Measurements from ENCODE around the gene FRYL. TPM values are rescaled to one million over a fixed set of nuclear protein-coding genes. Genes with fewer than 3 reads are reported as not detected.

Gene FRYL
- total RNA-seq, 6 experiments from 2014 or later = 15.9 to 27.2 (median 23.3) TPM

DNA sequence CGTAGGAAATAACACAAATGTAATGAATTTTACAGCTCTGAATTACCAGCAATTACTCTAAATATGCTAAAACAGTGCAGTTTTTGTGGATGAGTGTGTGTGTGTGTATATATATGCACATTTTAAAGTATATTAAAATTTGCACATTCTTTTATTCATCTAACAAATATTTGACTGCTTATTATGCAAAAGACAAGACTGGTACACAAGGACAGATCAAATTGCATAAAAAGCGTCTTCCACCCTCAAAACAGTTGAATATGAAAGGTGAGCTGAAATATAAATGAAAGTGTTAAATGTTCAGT, 276.1 kb downstream of the FRYL start:
- no peak for TF ChIP-seq POLR2A (IDR thresholded peaks at IDR 0.05)
- TF ChIP-seq, protein P1, sequence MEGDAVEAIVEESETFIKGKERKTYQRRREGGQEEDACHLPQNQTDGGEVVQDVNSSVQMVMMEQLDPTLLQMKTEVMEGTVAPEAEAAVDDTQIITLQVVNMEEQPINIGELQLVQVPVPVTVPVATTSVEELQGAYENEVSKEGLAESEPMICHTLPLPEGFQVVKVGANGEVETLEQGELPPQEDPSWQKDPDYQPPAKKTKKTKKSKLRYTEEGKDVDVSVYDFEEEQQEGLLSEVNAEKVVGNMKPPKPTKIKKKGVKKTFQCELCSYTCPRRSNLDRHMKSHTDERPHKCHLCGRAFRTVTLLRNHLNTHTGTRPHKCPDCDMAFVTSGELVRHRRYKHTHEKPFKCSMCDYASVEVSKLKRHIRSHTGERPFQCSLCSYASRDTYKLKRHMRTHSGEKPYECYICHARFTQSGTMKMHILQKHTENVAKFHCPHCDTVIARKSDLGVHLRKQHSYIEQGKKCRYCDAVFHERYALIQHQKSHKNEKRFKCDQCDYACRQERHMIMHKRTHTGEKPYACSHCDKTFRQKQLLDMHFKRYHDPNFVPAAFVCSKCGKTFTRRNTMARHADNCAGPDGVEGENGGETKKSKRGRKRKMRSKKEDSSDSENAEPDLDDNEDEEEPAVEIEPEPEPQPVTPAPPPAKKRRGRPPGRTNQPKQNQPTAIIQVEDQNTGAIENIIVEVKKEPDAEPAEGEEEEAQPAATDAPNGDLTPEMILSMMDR (IDR thresholded peaks at IDR 0.05) = no peak
- intact Hi-C loops (cut with DNase I) = no loop called here
- H3K27ac ChIP-seq = no peak overlapping the region
- ATAC-seq = no peak
- DNase-seq = no peak
- 97% methylated on average over 2 of the region's 2 CpGs for WGBS (ENCODE audit: insufficient coverage, low coverage, low lambda C conversion rate, missing lambda C conversion rate)
- peaks cover 0 to 20% (median 4%) of the 10 kb centered on the region in 4 donors for H3K36me3 ChIP-seq
- no peak overlapping the region for H3K4me3 ChIP-seq
- no peaks in the 10 kb centered on the region for H3K9me3 ChIP-seq
- peaks cover 0 to 5% (median 0%) of the 10 kb centered on the region in 4 donors for H3K4me1 ChIP-seq
- H3K27me3 ChIP-seq = no peaks in the 10 kb centered on the region

DNA sequence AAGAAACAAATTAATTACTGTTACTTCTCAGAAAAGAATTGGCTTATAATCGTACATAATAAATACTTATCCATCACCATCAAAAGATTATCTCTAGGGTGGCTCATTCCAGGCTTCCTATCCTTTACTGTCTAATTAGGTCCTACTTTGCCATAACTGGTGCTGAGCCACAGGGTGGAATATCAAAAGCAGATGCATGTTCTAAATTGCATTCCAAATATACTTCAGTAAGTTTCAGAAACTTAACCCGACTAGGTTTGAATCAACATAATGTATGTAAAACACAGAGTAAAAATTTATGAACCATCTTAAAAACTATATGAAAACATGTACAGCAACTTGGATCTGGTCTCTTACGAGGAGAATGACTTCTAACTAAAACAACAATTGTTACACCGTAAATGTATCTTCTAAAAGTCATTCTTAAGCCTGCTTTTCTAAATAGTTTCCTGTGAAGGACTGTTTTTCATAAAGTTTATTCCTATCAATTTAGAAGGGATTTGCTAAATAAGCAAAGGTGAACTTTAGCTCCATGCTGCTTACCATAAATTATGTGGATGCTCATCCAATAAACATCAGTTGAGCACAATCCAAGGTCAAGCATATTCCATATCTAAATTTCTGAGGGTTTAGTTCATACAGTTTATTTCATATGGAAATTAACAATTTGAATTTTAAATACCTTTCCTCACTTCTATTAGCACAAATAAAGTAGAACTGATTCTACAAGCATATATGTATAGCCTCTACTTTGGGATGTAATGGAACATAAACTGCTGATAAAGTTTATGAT, 276.6 kb downstream of the FRYL start:
- H3K9me3 ChIP-seq = no peaks in the 10 kb centered on the region
- peaks cover 0 to 5% (median 0%) of the 10 kb centered on the region in 4 donors for H3K4me1 ChIP-seq
- 68% methylated on average over 4 of the region's 4 CpGs for WGBS (ENCODE audit: insufficient coverage, low coverage, low lambda C conversion rate, missing lambda C conversion rate)
- intact Hi-C loops (cut with DNase I) = no loop called here
- ATAC-seq (no peak), DNase-seq (no peak)
- H3K36me3 ChIP-seq = peaks cover 0 to 25% (median 7%) of the 10 kb centered on the region in 4 donors
- no peak overlapping the region for H3K27ac ChIP-seq
- H3K27me3 ChIP-seq = no peaks in the 10 kb centered on the region
- TF ChIP-seq POLR2A (IDR thresholded peaks at IDR 0.05) = no peak
- TF ChIP-seq, protein P1 (IDR thresholded peaks at IDR 0.05) = no peak
- no peak overlapping the region for H3K4me3 ChIP-seq

DNA sequence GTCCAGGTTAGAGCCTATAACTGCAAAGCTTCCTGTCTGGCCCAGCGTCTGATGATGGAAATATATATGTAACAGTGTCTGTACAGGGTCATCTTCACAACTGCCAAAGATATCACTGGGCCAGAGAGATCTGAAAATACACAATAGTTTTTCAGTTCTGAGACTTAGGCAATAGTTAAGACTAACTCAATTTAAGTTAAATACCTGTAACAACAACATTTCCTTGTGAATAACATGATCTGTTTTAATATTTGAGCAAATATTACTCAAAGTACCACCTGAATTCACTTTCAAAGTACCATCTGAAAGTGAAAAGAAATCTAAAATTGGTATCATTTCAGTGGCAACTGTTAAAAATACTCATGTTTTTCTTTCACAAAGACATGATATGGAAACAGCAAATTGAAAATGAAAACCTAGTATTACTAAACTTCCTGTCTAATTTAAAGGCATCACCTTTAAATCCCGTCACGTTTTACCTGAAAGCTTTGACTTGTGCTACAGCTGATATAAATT, 280.5 kb downstream of the FRYL start:
- no peaks in the 10 kb centered on the region for H3K27me3 ChIP-seq
- no peaks in the 10 kb centered on the region for H3K9me3 ChIP-seq
- no peak overlapping the region for H3K4me3 ChIP-seq
- DNase-seq (no peak), ATAC-seq (no peak)
- H3K4me1 ChIP-seq = peaks cover 0 to 2% (median 0%) of the 10 kb centered on the region in 4 donors
- no peak overlapping the region for H3K27ac ChIP-seq
- 75% methylated on average over 3 of the region's 3 CpGs for WGBS (ENCODE audit: insufficient coverage, low coverage, low lambda C conversion rate, missing lambda C conversion rate)
- no peak for TF ChIP-seq POLR2A (IDR thresholded peaks at IDR 0.05)
- TF ChIP-seq, protein P1 (IDR thresholded peaks at IDR 0.05) = no peak
- peaks cover 0 to 22% (median 4%) of the 10 kb centered on the region in 4 donors for H3K36me3 ChIP-seq
- intact Hi-C loops (cut with DNase I) = no loop called here

DNA sequence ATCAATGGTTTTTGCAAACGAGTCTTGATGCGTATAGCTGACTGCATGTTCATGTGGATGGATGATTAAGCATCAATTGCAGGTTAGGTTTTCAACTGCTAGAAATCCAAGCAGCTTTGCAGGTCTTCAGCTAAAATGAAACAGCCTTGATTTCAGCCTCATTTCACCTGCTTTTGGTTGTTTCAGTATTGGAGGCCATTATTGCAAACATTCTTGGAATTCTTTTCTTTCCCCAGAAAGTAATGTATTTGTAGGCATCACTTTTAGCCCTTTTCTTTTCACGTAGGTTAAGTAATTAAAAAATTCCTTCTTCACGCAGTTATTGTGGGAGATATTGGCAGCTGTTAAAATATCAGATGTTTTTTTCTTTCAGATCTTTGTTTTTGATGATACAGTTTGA, 281.2 kb downstream of the FRYL start:
- intact Hi-C loops (cut with DNase I) = no loop called here
- Histone ChIP-seq H3K36me3 (peaks cover 0 to 22% (median 4%) of the 10 kb centered on the region in 4 donors), H3K4me3 (no peak overlapping the region), H3K27ac (no peak overlapping the region), H3K27me3 (no peaks in the 10 kb centered on the region), H3K9me3 (no peaks in the 10 kb centered on the region), H3K4me1 (no peaks in the 10 kb centered on the region)
- DNase-seq (no peak), ATAC-seq (no peak)
- WGBS (ENCODE audit: insufficient coverage, low coverage, low lambda C conversion rate, missing lambda C conversion rate) = 91% methylated on average over 4 of the region's 4 CpGs
- no peak for TF ChIP-seq POLR2A (IDR thresholded peaks at IDR 0.05)
- TF ChIP-seq, protein P1 (IDR thresholded peaks at IDR 0.05) = no peak

Data from right lobe of liver (tissue), 6 donors.